T-helper 2 cell treated with Interferon-gamma antibody and Interleukin-4, amounts not matched to agents 5 μg/mL and 100 μg/mL, for 36 hours (primary cell): Measurements from ENCODE around the gene GNAZ.

Source experiments
- DNase-seq: peaks from one replicate; pipeline ENCODE4 v3.0.0; 2021; ENCODE audit warnings: low spot score
- H3K27ac Mint-ChIP-seq: one replicate; pipeline ENCODE4 v1.8.0; 2021; ENCODE audit warnings: mild to moderate bottlenecking, mixed read lengths
- H3K27me3 Mint-ChIP-seq: one replicate; pipeline ENCODE4 v1.8.0; 2021; ENCODE audit warnings: low read depth, mixed read lengths
- H3K36me3 Mint-ChIP-seq: one replicate; pipeline ENCODE4 v1.8.0; 2021; ENCODE audit warnings: low read depth, mixed read lengths
- H3K4me1 Mint-ChIP-seq: one replicate; pipeline ENCODE4 v1.8.0; 2021; ENCODE audit warnings: low read depth, mixed read lengths
- H3K4me3 Mint-ChIP-seq: one replicate; pipeline ENCODE4 v1.8.0; 2022; ENCODE audit warnings: mild to moderate bottlenecking, moderate library complexity, mixed read lengths
- H3K9me3 Mint-ChIP-seq: one replicate; pipeline ENCODE4 v1.8.0; 2021; ENCODE audit warnings: mixed read lengths

The GNAZ gene

GRCh38 chr22:23065069-23065451, 5.3 kb upstream of the GNAZ start:
- H3K27ac Mint-ChIP-seq: no peak overlapping the region
- H3K4me3 Mint-ChIP-seq: no peak overlapping the region
- H3K9me3 Mint-ChIP-seq: no peaks in the 10 kb centered on the region
- no peaks in the 10 kb centered on the region for H3K36me3 Mint-ChIP-seq
- peaks cover 2% of the 10 kb centered on the region for H3K4me1 Mint-ChIP-seq
- H3K27me3 Mint-ChIP-seq: peaks cover 21% of the 10 kb centered on the region
- DNase-seq: no peak

- no peak for DNase-seq
- Mint-ChIP-seq H3K27ac (no peak overlapping the region), H3K27me3 (peaks cover 21% of the 10 kb centered on the region), H3K9me3 (no peaks in the 10 kb centered on the region), H3K4me1 (peaks cover 2% of the 10 kb centered on the region), H3K36me3 (no peaks in the 10 kb centered on the region), H3K4me3 (no peak overlapping the region)
Observed at GRCh38 chr22:23065495-23066122, 4.7 kb upstream of the GNAZ start.

GRCh38 chr22:23066200-23067022, 3.9 kb upstream of the GNAZ start:
- no peaks in the 10 kb centered on the region for H3K36me3 Mint-ChIP-seq
- no peaks in the 10 kb centered on the region for H3K9me3 Mint-ChIP-seq
- DNase-seq: no peak
- H3K4me1 Mint-ChIP-seq: peaks cover 6% of the 10 kb centered on the region
- H3K27me3 Mint-ChIP-seq: peaks cover 27% of the 10 kb centered on the region
- H3K4me3 Mint-ChIP-seq: no peak overlapping the region
- no peak overlapping the region for H3K27ac Mint-ChIP-seq

- Mint-ChIP-seq H3K4me3 (no peak overlapping the region), H3K27me3 (peaks cover 34% of the 10 kb centered on the region), H3K4me1 (peaks cover 6% of the 10 kb centered on the region), H3K27ac (no peak overlapping the region), H3K9me3 (no peaks in the 10 kb centered on the region), H3K36me3 (no peaks in the 10 kb centered on the region)
- no peak for DNase-seq
Observed at GRCh38 chr22:23067023-23067650, 3.2 kb upstream of the GNAZ start.

GRCh38 chr22:23067691-23068090, 2.6 kb upstream of the GNAZ start:
- H3K4me3 Mint-ChIP-seq: no peak overlapping the region
- no peaks in the 10 kb centered on the region for H3K9me3 Mint-ChIP-seq
- peaks cover 38% of the 10 kb centered on the region for H3K27me3 Mint-ChIP-seq
- no peak overlapping the region for H3K27ac Mint-ChIP-seq
- H3K36me3 Mint-ChIP-seq: no peaks in the 10 kb centered on the region
- H3K4me1 Mint-ChIP-seq: peaks cover 6% of the 10 kb centered on the region
- no peak for DNase-seq

GRCh38 chr22:23068096-23068831, 2.1 kb upstream of the GNAZ start:
- Mint-ChIP-seq H3K27me3 (peaks cover 38% of the 10 kb centered on the region), H3K27ac (no peak overlapping the region), H3K36me3 (no peaks in the 10 kb centered on the region), H3K4me1 (peaks cover 6% of the 10 kb centered on the region), H3K4me3 (no peak overlapping the region), H3K9me3 (no peaks in the 10 kb centered on the region)
- no peak for DNase-seq

- peaks cover 6% of the 10 kb centered on the region for H3K4me1 Mint-ChIP-seq
- DNase-seq: no peak
- no peaks in the 10 kb centered on the region for H3K36me3 Mint-ChIP-seq
- no peak overlapping the region for H3K27ac Mint-ChIP-seq
- peak overlapping the region; percentile 35 for H3K4me3 Mint-ChIP-seq
- peaks cover 44% of the 10 kb centered on the region for H3K27me3 Mint-ChIP-seq
- no peaks in the 10 kb centered on the region for H3K9me3 Mint-ChIP-seq
Observed at GRCh38 chr22:23068832-23069385, 1.4 kb upstream of the GNAZ start.

- Mint-ChIP-seq H3K36me3 (no peaks in the 10 kb centered on the region), H3K9me3 (no peaks in the 10 kb centered on the region), H3K4me3 (peak overlapping the region; percentile 78), H3K4me1 (peaks cover 6% of the 10 kb centered on the region), H3K27me3 (peaks cover 46% of the 10 kb centered on the region), H3K27ac (no peak overlapping the region)
- DNase-seq: peak; percentile 88
Observed at GRCh38 chr22:23069502-23070357, 589 bp upstream of the GNAZ start.

GRCh38 chr22:23071230-23072076, 1.1 kb downstream of the GNAZ start:
- peaks cover 6% of the 10 kb centered on the region for H3K4me1 Mint-ChIP-seq
- H3K27ac Mint-ChIP-seq: no peak overlapping the region
- no peaks in the 10 kb centered on the region for H3K9me3 Mint-ChIP-seq
- DNase-seq: no peak
- H3K4me3 Mint-ChIP-seq: peak overlapping the region; percentile 68
- H3K27me3 Mint-ChIP-seq: peaks cover 46% of the 10 kb centered on the region
- H3K36me3 Mint-ChIP-seq: no peaks in the 10 kb centered on the region

- no peak for DNase-seq
- Mint-ChIP-seq H3K27ac (no peak overlapping the region), H3K27me3 (peaks cover 46% of the 10 kb centered on the region), H3K4me3 (no peak overlapping the region), H3K9me3 (no peaks in the 10 kb centered on the region), H3K4me1 (peaks cover 6% of the 10 kb centered on the region), H3K36me3 (no peaks in the 10 kb centered on the region)
Observed at GRCh38 chr22:23072077-23072910, 2.0 kb downstream of the GNAZ start.

- Mint-ChIP-seq H3K36me3 (no peaks in the 10 kb centered on the region), H3K4me3 (no peak overlapping the region), H3K27ac (no peak overlapping the region), H3K4me1 (peaks cover 6% of the 10 kb centered on the region), H3K27me3 (peaks cover 41% of the 10 kb centered on the region), H3K9me3 (no peaks in the 10 kb centered on the region)
- no peak for DNase-seq
Observed at GRCh38 chr22:23072911-23073491, 2.7 kb downstream of the GNAZ start.
